HG02938 (cell line): ENCODE measurements around the gene TIMM44.
"Not testable (repeated sequence)": the region's sequence is repeated elsewhere in the genome, so short reads cannot be mapped to it uniquely, and the experiment has no call there.

Experiments
- ATAC-seq: cut with Tn5 transposase; IDR thresholded peaks from one replicate; pipeline ENCODE4 v1.9.1; 2021; ENCODE audit warnings: mild to moderate bottlenecking, moderate library complexity; ENCODE audit not compliant: unreplicated experiment

Gene TIMM44

GRCh38 chr19:7902796-7903243, 40.6 kb downstream of the TIMM44 start:
- no peak for ATAC-seq

GRCh38 chr19:7901337-7901736, 42.1 kb downstream of the TIMM44 start:
- ATAC-seq = no peak

- no peak for ATAC-seq
These were observed 42.5 kb downstream of the TIMM44 start for GRCh38 chr19:7900931-7901330.

- ATAC-seq = no peak
These were observed 43.0 kb downstream of the TIMM44 start for GRCh38 chr19:7900401-7900870.

GRCh38 chr19:7899751-7900378, 43.6 kb downstream of the TIMM44 start:
- ATAC-seq = no peak

GRCh38 chr19:7898967-7899366, 44.5 kb downstream of the TIMM44 start:
- no peak for ATAC-seq

GRCh38 chr19:7897292-7897691, 46.2 kb downstream of the TIMM44 start:
- no peak for ATAC-seq

- no peak for ATAC-seq
These were observed 47.9 kb downstream of the TIMM44 start for GRCh38 chr19:7895565-7895964.

GRCh38 chr19:7894612-7895309, 48.7 kb downstream of the TIMM44 start:
- ATAC-seq = no peak

GRCh38 chr19:7893362-7894101, 49.9 kb downstream of the TIMM44 start:
- ATAC-seq = not testable (repeated sequence)

- no peak for ATAC-seq
These were observed 54.6 kb downstream of the TIMM44 start for GRCh38 chr19:7888826-7889217.

- no peak for ATAC-seq
These were observed 55.2 kb downstream of the TIMM44 start, which contains the start of gene LRRC8E for GRCh38 chr19:7888145-7888825. LRRC8E (plus strand) TSS chr19:7888510; CDS start chr19:7895604, 7,094 bp downstream.

GRCh38 chr19:7887408-7888144, 55.9 kb downstream of the TIMM44 start:
- ATAC-seq = no peak

GRCh38 chr19:7885818-7886217, 57.6 kb downstream of the TIMM44 start:
- ATAC-seq = no peak

- no peak for ATAC-seq
These were observed 59.5 kb downstream of the TIMM44 start for GRCh38 chr19:7883796-7884570.

GRCh38 chr19:7883105-7883504, 60.4 kb downstream of the TIMM44 start:
- ATAC-seq = no peak

- ATAC-seq = no peak
These were observed 61.6 kb downstream of the TIMM44 start for GRCh38 chr19:7881910-7882309.

- ATAC-seq = no peak
These were observed 63.6 kb downstream of the TIMM44 start for GRCh38 chr19:7879836-7880235.

- no peak for ATAC-seq
These were observed 64.2 kb downstream of the TIMM44 start for GRCh38 chr19:7879111-7879807.
